ENCODE results near the gene DGKB.

- TF ChIP-seq CTCF (IDR thresholded peaks at IDR 0.05) (no peak), EP300 (IDR thresholded peaks at IDR 0.05) (no peak), POLR2A (IDR thresholded peaks at IDR 0.05) (no peak)
These were observed 786.9 kb downstream of the DGKB start for GRCh38 chr7:14115701-14116100.

Data from sigmoid colon (tissue), 4 donors.